GM18858 (cell line): ENCODE results near the gene S100A8.

Experiments
- ATAC-seq: cut with Tn5 transposase; IDR thresholded peaks from one replicate; pipeline ENCODE4 v1.9.1; 2021; ENCODE audit not compliant: unreplicated experiment

The S100A8 gene

GRCh38 chr1:153393926-153394325 lies 3.1 kb upstream of the S100A8 start:
- no peak for ATAC-seq

- no peak for ATAC-seq
Measured at GRCh38 chr1:153392822-153393221, 1.9 kb upstream of the S100A8 start.

- ATAC-seq: no peak
Measured at GRCh38 chr1:153392258-153392657, 1.4 kb upstream of the S100A8 start.

GRCh38 chr1:153389973-153390879 lies 647 bp downstream of the S100A8 start:
- ATAC-seq: no peak

DNA sequence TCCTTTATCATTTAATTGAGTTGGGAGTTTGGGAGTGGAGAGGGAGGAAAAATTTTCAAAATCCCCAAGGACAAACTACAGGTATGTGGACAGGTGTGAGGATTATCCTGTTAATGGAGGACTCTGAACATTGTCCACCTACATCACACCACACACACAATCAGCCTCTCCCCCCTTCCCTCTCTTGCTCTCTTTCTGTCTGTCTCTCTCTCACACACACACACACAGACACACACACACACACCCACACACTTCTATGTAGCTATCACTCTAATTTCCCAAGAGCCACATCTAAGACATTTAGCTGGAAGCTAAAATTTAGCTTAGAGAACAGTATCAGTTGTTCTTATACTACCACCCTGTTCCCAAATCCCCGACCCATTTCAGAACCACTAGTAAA lies 1.5 kb downstream of the S100A8 start:
- no peak for ATAC-seq

GRCh38 chr1:153387785-153388184 lies 3.1 kb downstream of the S100A8 start:
- ATAC-seq: no peak

DNA sequence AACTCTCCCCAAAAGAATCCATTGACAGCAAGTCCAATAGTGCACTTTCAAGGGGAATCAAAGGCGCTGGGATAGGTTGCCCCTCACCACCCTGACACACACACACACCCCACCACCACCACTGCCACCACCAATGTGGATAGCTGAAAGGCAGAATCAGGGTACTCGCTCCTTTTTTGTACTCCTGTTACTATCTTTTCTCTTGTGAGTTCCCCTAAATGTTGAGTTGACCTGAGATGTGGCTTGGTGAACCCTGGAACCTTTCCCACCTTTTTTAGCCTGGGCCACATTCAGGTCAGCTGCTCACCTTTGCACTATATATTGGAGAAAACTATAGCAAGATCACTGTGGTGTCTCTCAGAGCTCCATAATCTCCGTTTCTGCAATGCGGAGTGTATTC lies 3.9 kb downstream of the S100A8 start:
- ATAC-seq: no peak

GRCh38 chr1:153386500-153386901 lies 4.4 kb downstream of the S100A8 start:
- no peak for ATAC-seq

GRCh38 chr1:153384958-153385580 lies 5.8 kb downstream of the S100A8 start:
- ATAC-seq: no peak

DNA sequence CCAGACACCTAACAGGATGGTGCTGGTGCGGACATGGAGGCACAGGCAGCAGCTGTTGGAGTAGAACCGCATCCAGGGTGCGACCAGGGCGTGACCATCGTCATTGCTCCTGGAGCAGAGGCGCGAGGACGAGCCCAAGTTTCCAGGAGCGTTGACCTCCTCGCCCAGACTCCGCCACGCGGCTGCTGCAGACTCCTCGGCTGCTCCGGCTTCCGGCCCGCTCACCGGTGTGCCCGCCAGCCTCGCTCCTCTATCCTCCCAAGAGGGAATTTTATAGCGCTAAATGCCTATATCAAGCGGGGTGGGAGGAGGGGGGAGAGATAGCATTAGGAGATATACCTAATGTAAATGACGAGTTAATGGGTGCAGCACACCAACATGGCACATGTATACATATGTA lies 10.2 kb downstream of the S100A8 start:
- ATAC-seq: no peak

DNA sequence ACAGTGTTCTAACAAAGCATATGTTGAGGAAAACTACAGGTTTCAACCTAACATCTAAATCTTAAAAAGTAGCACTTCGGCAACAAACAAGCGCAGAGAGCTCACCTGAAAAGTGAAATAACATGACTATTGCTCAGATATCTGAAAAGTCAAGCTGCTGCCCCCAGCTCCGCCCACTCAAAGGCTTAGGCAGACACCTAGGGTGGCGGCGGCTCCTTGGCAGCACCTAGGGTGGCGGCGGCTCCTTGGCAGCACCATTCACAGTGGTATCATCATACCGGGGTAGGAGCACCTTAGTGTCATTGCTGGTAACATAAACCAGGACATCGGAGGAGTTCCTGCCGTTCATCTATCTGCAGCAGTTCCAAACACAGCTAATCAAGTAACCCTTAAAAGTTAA lies 11.3 kb downstream of the S100A8 start:
- no peak for ATAC-seq

DNA sequence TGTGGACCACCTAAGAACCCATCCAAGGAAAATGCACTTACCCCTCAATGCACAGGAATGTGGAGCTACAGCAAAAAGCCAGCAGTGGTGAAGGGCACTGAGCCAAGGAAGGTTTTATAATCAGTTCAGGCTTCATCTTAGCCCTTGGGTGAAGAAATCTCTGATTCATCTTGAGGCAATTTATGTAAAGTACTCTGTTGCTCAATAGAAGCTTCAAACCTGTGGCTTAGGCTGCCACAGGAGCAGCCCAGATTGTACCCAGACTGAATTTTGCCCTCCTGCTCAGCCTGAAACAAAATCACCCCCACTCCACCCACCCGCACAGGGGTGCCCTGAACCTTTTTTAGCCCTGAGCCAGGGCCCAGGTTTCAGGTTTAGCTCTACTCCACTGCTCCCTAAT lies 15.4 kb downstream of the S100A8 start, which contains the start of gene S100A12:
Gene S100A12, minus strand, starts transcription at position 111 of the 400 bp plus-strand sequence. CDS start 1,029 bp downstream, outside the sequence.
- ATAC-seq: no peak

DNA sequence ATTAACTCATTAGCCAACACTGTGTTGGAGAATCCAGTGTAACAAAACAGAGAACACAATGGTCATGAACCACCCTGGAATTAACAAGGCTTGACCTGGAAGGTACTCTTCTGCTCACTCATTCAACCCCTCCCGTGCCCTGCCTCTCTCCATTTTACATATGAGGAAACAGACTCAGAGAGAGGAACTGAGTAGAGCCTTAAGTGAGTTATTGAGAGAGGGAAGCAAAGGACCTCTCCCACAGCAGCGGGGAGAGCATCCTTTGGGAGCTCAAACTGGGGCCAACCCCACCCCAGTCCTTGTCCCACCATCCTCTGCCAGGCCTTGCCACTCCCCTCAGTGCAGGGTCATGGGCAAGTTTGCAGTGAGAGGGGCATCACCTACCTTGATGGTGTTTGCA lies 16.8 kb downstream of the S100A8 start:
- no peak for ATAC-seq

- ATAC-seq: no peak
Measured at GRCh38 chr1:153372571-153372970, 18.3 kb downstream of the S100A8 start.

DNA sequence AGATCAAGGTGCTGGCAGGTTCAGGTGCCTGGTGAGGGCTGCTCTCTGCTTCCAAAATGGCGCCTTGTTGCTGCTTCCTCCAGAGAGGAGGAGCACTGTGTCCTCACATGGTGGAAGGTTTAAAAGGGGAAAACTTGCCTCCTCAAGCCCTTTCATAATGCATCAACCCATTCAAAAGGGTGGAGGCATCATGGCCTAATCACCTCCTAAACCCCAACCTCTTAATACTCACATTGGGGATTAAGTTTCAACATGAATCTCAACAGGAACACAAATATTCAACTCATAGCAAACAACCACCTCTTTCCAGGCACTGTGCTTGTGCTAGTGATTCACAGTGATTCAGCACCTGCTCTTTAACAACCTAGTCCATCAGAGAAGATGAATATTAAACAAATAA lies 19.6 kb downstream of the S100A8 start:
- no peak for ATAC-seq

DNA sequence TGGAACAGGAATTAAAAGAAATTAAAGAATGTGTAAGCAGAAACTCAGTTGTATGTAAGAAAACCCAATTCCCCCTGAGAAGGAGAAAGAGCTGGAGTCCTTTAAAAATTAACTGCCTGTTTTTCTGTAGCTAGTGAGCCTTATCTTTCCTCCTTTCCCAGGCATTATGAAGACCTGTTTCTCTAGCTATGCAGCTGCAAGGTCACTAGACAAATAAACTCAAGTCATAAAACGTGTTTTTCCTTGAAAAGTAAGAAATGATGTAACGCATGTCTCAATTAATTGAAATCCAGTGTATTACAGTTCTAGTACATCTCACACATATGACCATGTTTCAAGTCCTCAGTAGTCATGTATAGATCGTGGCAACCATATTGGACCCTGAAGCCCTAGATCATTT lies 20.7 kb downstream of the S100A8 start:
- no peak for ATAC-seq

- no peak for ATAC-seq
Measured at GRCh38 chr1:153368495-153368894, 22.4 kb downstream of the S100A8 start.

DNA sequence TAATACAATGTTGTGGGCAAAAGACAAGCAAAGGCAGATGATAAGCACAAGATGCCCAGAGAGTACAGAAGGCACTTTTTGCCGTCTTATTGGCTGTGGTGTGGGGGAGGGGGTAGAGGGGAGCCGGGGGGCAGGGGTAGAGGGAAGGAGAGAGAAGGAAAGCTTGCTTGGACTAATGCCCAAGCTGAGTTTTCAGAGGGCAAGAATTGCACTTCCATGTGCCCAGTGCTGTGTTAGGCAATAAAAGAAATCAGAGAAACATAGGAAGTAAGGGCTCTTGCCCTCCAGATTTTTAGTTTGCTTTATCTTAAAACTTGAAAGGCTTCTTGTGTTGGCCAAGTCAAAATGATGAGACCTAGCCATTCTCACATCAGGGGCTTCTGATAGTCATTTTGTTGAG lies 23.8 kb downstream of the S100A8 start:
- ATAC-seq: no peak

- no peak for ATAC-seq
Measured at GRCh38 chr1:153366261-153366660, 24.6 kb downstream of the S100A8 start.

- ATAC-seq: no peak
Measured at GRCh38 chr1:153365696-153366095, 25.2 kb downstream of the S100A8 start.

DNA sequence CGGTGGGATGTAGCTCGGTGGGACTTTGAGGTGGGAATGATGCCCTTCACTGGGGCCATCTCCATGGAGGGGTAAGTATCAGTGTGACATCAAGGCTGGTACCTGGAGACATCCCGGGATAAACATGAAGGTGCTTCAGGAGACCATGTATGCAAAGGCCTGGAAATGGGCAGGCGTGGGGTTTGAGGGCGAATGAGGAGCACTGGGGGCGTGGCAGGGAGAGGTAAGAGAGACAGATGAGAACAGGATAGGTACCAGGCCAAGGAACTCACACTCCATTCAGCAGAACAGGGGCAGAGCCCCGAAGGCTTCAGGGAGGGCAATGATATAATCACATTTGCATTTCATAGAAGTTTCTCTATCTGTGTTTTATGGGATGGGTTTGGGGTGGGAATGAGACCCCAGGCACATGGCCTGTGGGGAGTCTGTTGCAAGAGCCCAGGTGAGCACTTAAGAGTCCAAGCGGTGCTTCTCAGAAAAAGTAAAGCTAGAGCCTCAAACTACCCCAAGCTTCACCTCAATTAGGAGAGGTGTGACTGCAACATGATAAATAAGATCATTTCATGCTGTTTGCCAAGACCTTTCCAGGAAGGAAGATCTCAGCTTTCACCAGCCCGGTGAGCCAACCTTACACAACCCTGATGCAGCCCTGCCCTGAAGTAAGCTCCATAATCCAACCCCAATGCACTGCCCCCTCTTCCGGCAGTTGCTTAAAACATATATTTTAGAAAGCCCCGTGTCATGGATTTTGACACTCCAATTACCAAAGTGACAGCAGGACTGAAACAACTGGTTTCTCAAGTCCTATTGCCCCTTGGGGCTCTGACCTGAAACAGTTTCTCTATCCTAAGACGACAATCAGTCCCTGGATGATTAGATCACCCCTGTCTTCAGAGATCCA lies 25.9 kb downstream of the S100A8 start:
- ATAC-seq: no peak
